Thyroid gland (tissue), 4 donors: ENCODE results near the gene GLRA2.

Source experiments
- CTCF ChIP-seq, 6 experiments: fragments of 200-600 bp in 3 of 6; fragments of 450-650 bp in 3 of 6; sonication (generic) in 3 of 6; IDR thresholded peaks; one replicate each; pipeline ENCODE4 v1.5.1; 2016 to 2019; ENCODE audit warnings: antibody characterized with exemption in 6 of 6, mild to moderate bottlenecking in 2 of 6, inconsistent platforms in 1 of 6, moderate library complexity in 1 of 6
- POLR2A ChIP-seq, 2 donors: fragments of 450-650 bp; IDR thresholded peaks; one replicate each; pipeline ENCODE4 v1.6.1; 2017; ENCODE audit warnings: antibody characterized with exemption in 2 of 2, mild to moderate bottlenecking in 2 of 2, moderate library complexity in 1 of 2

- no peak for TF ChIP-seq CTCF (IDR thresholded peaks at IDR 0.05)
- TF ChIP-seq POLR2A (IDR thresholded peaks at IDR 0.05): no peak
Observed at GRCh38 chrX:14641681-14642655, 112.6 kb downstream of the GLRA2 start.
